ENCODE measurements around the gene RTTN. TPM values are rescaled to one million over a fixed set of nuclear protein-coding genes. Genes with fewer than 3 reads are reported as not detected.

Gene RTTN
- polyA plus RNA-seq, 2 of the 4 experiments (the other 2 are of a cell fraction) = 8.4 to 24.6 TPM

GRCh38 chr18:70176537-70176936, 28.9 kb downstream of the RTTN start:
- 74% methylated on average over 2 of the region's 2 CpGs for WGBS (ENCODE audit: missing lambda C conversion rate)
- Histone ChIP-seq H3K4me3 (no peak overlapping the region), H3K4me1 (peaks cover 85% of the 10 kb centered on the region), H3K4me2 (no peak overlapping the region), H3K9me3 (no peaks in the 10 kb centered on the region), H3K27ac (peak overlapping the region; percentile 33 to 79; a peak in 4 of 6 replicates)
- no peak for ATAC-seq
- ChIA-PET CTCF (no interaction called here), POLR2A (no interaction called here)
- TF ChIP-seq EHF (CRISPR knock-in tag; IDR thresholded peaks at IDR 0.05) = no peak
- DNase-seq (ENCODE audit: low read depth in 1 of 2, low spot score in 1 of 2) = no peak
- FAIRE-seq = no peak

GRCh38 chr18:70175216-70175615, 30.3 kb downstream of the RTTN start:
- CTCF ChIA-PET = interaction anchor here (0.6 to 1.3 kb wide), 3 partner anchors 14 to 279 kb away, joined by 4 to 5 read pairs (median 5); no protein-coding TSS in a partner anchor
- no peak for FAIRE-seq
- Histone ChIP-seq H3K4me2 (peak overlapping the region; percentile 35; the same call in 2 of the 3 replicates), H3K4me1 (peaks cover 78% of the 10 kb centered on the region), H3K27ac (peak overlapping the region in 1 of 2 experiments; percentile 58; a peak in 4 of 6 replicates), H3K4me3 (no peak overlapping the region), H3K9me3 (no peaks in the 10 kb centered on the region)
- no peak for ATAC-seq
- POLR2A ChIA-PET = no interaction called here
- TF ChIP-seq JUN (IDR thresholded peaks at IDR 0.05) (no peak), ZNF302 (CRISPR knock-in tag; IDR thresholded peaks at IDR 0.05) (no peak), BHLHE40 (IDR thresholded peaks at IDR 0.05; ENCODE audit: low read depth, low read length) (no peak)
- 73% methylated on average over 2 of the region's 2 CpGs for WGBS (ENCODE audit: missing lambda C conversion rate)
- DNase-seq (ENCODE audit: low read depth in 1 of 2, low spot score in 1 of 2) = no peak

GRCh38 chr18:70172225-70172624, 33.3 kb downstream of the RTTN start:
- H3K4me2 ChIP-seq = no peak overlapping the region; the same call in 2 of the 3 replicates
- no peak for ATAC-seq
- no peaks in the 10 kb centered on the region for H3K9me3 ChIP-seq
- H3K4me3 ChIP-seq = no peak overlapping the region
- TF ChIP-seq CBX2 (IDR thresholded peaks at IDR 0.05; ENCODE audit: borderline replicate concordance, low read depth) (no peak), HOXA7 (CRISPR knock-in tag; IDR thresholded peaks at IDR 0.05) (no peak), RARB (CRISPR knock-in tag; IDR thresholded peaks at IDR 0.05) (no peak), BCL3 (IDR thresholded peaks at IDR 0.05) (no peak), RAD21 (conservative IDR thresholded peaks at IDR 0.05 in 1 of 2, IDR thresholded peaks at IDR 0.05 in 1 of 2) (peak; percentile 63 to 75), RCOR1 (IDR thresholded peaks at IDR 0.05; ENCODE audit: low read depth, low read length) (no peak), BHLHE40 (IDR thresholded peaks at IDR 0.05; ENCODE audit: low read depth, low read length) (no peak), POLR2A (IDR thresholded peaks at IDR 0.05; ENCODE audit: low read length) (no peak), KDM5A (IDR thresholded peaks at IDR 0.05) (no peak), RFX5 (IDR thresholded peaks at IDR 0.05) (no peak), CBX8 (IDR thresholded peaks at IDR 0.05) (no peak), HES2 (IDR thresholded peaks at IDR 0.05) (no peak), HOXB13 (CRISPR knock-in tag; IDR thresholded peaks at IDR 0.05; ENCODE audit: low read depth) (no peak), MAX (IDR thresholded peaks at IDR 0.05) (no peak), SMC3 (IDR thresholded peaks at IDR 0.05) (peak; percentile 65), CTCF (IDR thresholded peaks at IDR 0.05) (peak; percentile 55)
- DNase-seq (ENCODE audit: low read depth in 1 of 2, low spot score in 1 of 2) = peak in 1 of 2 experiments; percentile 28
- ChIA-PET POLR2A (no interaction called here), CTCF (interaction anchor here (0.9 to 3.4 kb wide), 5 partner anchors 149 to 283 kb away, joined by 3 to 28 read pairs (median 7); no protein-coding TSS in a partner anchor)
- peaks cover 62% of the 10 kb centered on the region for H3K4me1 ChIP-seq
- peak overlapping the region; percentile 58 to 78; a peak in 3 of 6 replicates for H3K27ac ChIP-seq
- FAIRE-seq = no peak

All from A549 (cell line).